ENCODE measurements around the gene MIOS.
A peak's percentile ranks its signal among the peaks of the same experiment; 100 is the strongest.
"Not testable (repeated sequence)": the region's sequence is repeated elsewhere in the genome, so short reads cannot be mapped to it uniquely, and the experiment has no call there.

The MIOS gene

GRCh38 chr7:7651479-7651878 lies 84.8 kb downstream of the MIOS start:
- DNase-seq (ENCODE audit: extremely low read depth, insufficient read length), result no peak
- H3K4me3 ChIP-seq (replicated peaks; ENCODE audit: low read depth, low read length), result no peak overlapping the region
- no peaks in the 10 kb centered on the region for H3K36me3 ChIP-seq (ENCODE audit: control insufficient read depth, insufficient read depth, low read length)
- no peaks in the 10 kb centered on the region for H3K27me3 ChIP-seq (replicated peaks; ENCODE audit: control insufficient read depth, insufficient read depth, low read length)
- no peak for TF ChIP-seq CTCF (IDR thresholded peaks at IDR 0.05; ENCODE audit: insufficient read depth, low read length, poor library complexity, severe bottlenecking)

GRCh38 chr7:7652798-7653540 lies 86.3 kb downstream of the MIOS start:
- H3K36me3 ChIP-seq (ENCODE audit: control insufficient read depth, insufficient read depth, low read length), result no peaks in the 10 kb centered on the region
- no peaks in the 10 kb centered on the region for H3K27me3 ChIP-seq (replicated peaks; ENCODE audit: control insufficient read depth, insufficient read depth, low read length)
- TF ChIP-seq CTCF (IDR thresholded peaks at IDR 0.05; ENCODE audit: insufficient read depth, low read length, poor library complexity, severe bottlenecking), result no peak
- no peak overlapping the region for H3K4me3 ChIP-seq (replicated peaks; ENCODE audit: low read depth, low read length)
- no peak for DNase-seq (ENCODE audit: extremely low read depth, insufficient read length)

GRCh38 chr7:7653593-7654187 lies 87.0 kb downstream of the MIOS start:
- no peak for DNase-seq (ENCODE audit: extremely low read depth, insufficient read length)

GRCh38 chr7:7654964-7655715 lies 88.5 kb downstream of the MIOS start:
- no peak for TF ChIP-seq CTCF (IDR thresholded peaks at IDR 0.05; ENCODE audit: insufficient read depth, low read length, poor library complexity, severe bottlenecking)
- Histone ChIP-seq H3K4me3 (replicated peaks; ENCODE audit: low read depth, low read length) (no peak overlapping the region), H3K36me3 (ENCODE audit: control insufficient read depth, insufficient read depth, low read length) (no peaks in the 10 kb centered on the region), H3K27me3 (replicated peaks; ENCODE audit: control insufficient read depth, insufficient read depth, low read length) (no peaks in the 10 kb centered on the region)
- DNase-seq (ENCODE audit: extremely low read depth, insufficient read length), result no peak

More at GRCh38 chr7:7653593-7654187, 87.0 kb downstream of the MIOS start:
- Histone ChIP-seq H3K4me3 (replicated peaks; ENCODE audit: low read depth, low read length) (no peak overlapping the region), H3K27me3 (replicated peaks; ENCODE audit: control insufficient read depth, insufficient read depth, low read length) (no peaks in the 10 kb centered on the region), H3K36me3 (ENCODE audit: control insufficient read depth, insufficient read depth, low read length) (no peaks in the 10 kb centered on the region)
- TF ChIP-seq CTCF (IDR thresholded peaks at IDR 0.05; ENCODE audit: insufficient read depth, low read length, poor library complexity, severe bottlenecking), result peak; percentile 66

GRCh38 chr7:7656459-7656858 lies 89.8 kb downstream of the MIOS start:
- H3K27me3 ChIP-seq (replicated peaks; ENCODE audit: control insufficient read depth, insufficient read depth, low read length); H3K4me3 ChIP-seq (replicated peaks; ENCODE audit: low read depth, low read length); H3K36me3 ChIP-seq (ENCODE audit: control insufficient read depth, insufficient read depth, low read length); DNase-seq (ENCODE audit: extremely low read depth, insufficient read length): not testable (repeated sequence)

Data from GM06990 (cell line).